ENCODE results near the gene CPM.

- TF ChIP-seq GATA3 (IDR thresholded peaks at IDR 0.05; ENCODE audit: low read depth, low read length) (no peak), GATA2 (IDR thresholded peaks at IDR 0.05; ENCODE audit: low read depth, low read length) (no peak)
These were observed 76.5 kb downstream of the CPM start for GRCh38 chr12:68856510-68856909.
